Measurements from ENCODE around the gene CBARP. TPM values are rescaled to one million over a fixed set of nuclear protein-coding genes. Genes with fewer than 3 reads are reported as not detected.
"Not testable (repeated sequence)": the region's sequence is repeated elsewhere in the genome, so short reads cannot be mapped to it uniquely, and the experiment has no call there.

Gene CBARP
- polyA plus RNA-seq, 1 of the 3 experiments (the other 2 are of a cell fraction): 5.1 TPM

DNA sequence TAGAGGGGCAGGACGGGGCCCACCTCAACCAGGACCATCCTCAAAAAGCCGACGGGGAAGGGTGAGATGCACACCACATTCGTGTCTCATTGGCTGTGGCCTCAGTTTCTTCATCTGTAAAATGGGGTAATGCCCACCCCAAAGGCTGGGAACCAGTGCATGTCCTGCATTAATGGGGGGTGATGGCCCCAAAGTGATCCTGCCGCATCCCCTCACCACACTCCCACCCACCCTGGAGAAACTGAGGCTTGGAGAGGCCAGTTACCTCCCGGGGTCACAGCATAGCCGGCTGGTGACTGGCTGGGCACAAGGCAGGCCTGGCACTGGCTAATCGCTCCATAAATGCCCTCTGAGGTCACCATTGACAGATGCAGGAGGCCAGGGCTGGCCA lies 9.9 kb upstream of the CBARP start:
- no peaks in the 10 kb centered on the region for H3K9me2 ChIP-seq
- no peaks in the 10 kb centered on the region for H3K9me3 ChIP-seq
- H3K27ac ChIP-seq (ENCODE audit: low read depth in 2 of 2, low read length in 1 of 2): peak overlapping the region; percentile 83 to 96
- WGBS (ENCODE audit: low lambda C conversion rate): 100% methylated on average over 3 of the region's 8 CpGs
- peaks cover 0 to 8% of the 10 kb centered on the region in 2 experiments for H3K36me3 ChIP-seq (replicated peaks in 1 of 2; ENCODE audit: control insufficient read depth in 1 of 2, insufficient read depth in 2 of 2, low read length in 1 of 2)
- ChIA-PET CTCF (interaction anchor here (9.7 kb wide), 1 partner anchor 13 kb away, joined by 594 read pairs; the partner anchor contains the start of gene CIRBP), POLR2A (interaction anchor here (1.5 kb wide), 1 partner anchor 21 kb away, joined by 5 read pairs; the partner anchor contains the start of gene CIRBP)
- H3K79me2 ChIP-seq (ENCODE audit: insufficient read depth): peaks cover 51% of the 10 kb centered on the region
- H3K4me3 ChIP-seq (ENCODE audit: low read depth in 2 of 2, low read length in 1 of 2): peak overlapping the region; percentile 72 to 88; a peak in 3 of 4 replicates
- peak overlapping the region; percentile 84; the same call in 1 of the 2 replicates for H3K4me2 ChIP-seq
- no peak overlapping the region for H2AFZ ChIP-seq (ENCODE audit: low read depth)
- H3F3A ChIP-seq (replicated peaks; ENCODE audit: insufficient read depth): peaks cover 42% of the 10 kb centered on the region
- no peak for DNase-seq
- peak overlapping the region; percentile 96 for H3K9ac ChIP-seq
- peaks cover 17 to 35% of the 10 kb centered on the region in 2 experiments; a peak in 3 of 4 replicates for H3K4me1 ChIP-seq (ENCODE audit: control insufficient read depth in 1 of 2, insufficient read depth in 2 of 2, low read depth in 1 of 2, low read length in 1 of 2)
- TF ChIP-seq PBX3 (IDR thresholded peaks at IDR 0.05) (no peak), JUND (IDR thresholded peaks at IDR 0.05) (no peak), SMC3 (IDR thresholded peaks at IDR 0.05; ENCODE audit: low read depth, low read length) (no peak), YY1 (IDR thresholded peaks at IDR 0.05; ENCODE audit: low read depth) (no peak), NFIC (IDR thresholded peaks at IDR 0.05; ENCODE audit: borderline replicate concordance) (no peak)
- TF ChIP-seq, protein P1, sequence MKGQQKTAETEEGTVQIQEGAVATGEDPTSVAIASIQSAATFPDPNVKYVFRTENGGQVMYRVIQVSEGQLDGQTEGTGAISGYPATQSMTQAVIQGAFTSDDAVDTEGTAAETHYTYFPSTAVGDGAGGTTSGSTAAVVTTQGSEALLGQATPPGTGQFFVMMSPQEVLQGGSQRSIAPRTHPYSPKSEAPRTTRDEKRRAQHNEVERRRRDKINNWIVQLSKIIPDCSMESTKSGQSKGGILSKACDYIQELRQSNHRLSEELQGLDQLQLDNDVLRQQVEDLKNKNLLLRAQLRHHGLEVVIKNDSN (IDR thresholded peaks at IDR 0.05; ENCODE audit: borderline replicate concordance, low read depth): no peak
- TF ChIP-seq, protein P2, sequence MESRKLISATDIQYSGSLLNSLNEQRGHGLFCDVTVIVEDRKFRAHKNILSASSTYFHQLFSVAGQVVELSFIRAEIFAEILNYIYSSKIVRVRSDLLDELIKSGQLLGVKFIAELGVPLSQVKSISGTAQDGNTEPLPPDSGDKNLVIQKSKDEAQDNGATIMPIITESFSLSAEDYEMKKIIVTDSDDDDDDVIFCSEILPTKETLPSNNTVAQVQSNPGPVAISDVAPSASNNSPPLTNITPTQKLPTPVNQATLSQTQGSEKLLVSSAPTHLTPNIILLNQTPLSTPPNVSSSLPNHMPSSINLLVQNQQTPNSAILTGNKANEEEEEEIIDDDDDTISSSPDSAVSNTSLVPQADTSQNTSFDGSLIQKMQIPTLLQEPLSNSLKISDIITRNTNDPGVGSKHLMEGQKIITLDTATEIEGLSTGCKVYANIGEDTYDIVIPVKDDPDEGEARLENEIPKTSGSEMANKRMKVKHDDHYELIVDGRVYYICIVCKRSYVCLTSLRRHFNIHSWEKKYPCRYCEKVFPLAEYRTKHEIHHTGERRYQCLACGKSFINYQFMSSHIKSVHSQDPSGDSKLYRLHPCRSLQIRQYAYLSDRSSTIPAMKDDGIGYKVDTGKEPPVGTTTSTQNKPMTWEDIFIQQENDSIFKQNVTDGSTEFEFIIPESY (IDR thresholded peaks at IDR 0.05; ENCODE audit: borderline replicate concordance, low read depth): no peak
- no peaks in the 10 kb centered on the region for H3K27me3 ChIP-seq (ENCODE audit: insufficient read depth)
- H4K20me1 ChIP-seq (ENCODE audit: insufficient read depth): peaks cover 19% of the 10 kb centered on the region; the same call in 1 of the 2 replicates

- 81% methylated on average over 23 of the region's 27 CpGs for WGBS (ENCODE audit: low lambda C conversion rate)
These were observed 8.7 kb upstream of the CBARP start for GRCh38 chr19:1246265-1247087.

More at GRCh38 chr19:1246265-1247087, 8.7 kb upstream of the CBARP start:
- not testable (repeated sequence) for H2AFZ ChIP-seq (ENCODE audit: low read depth); H3K4me2 ChIP-seq; H3K4me3 ChIP-seq (ENCODE audit: low read depth in 2 of 2, low read length in 1 of 2); DNase-seq; H3K9me2 ChIP-seq; H3K27me3 ChIP-seq (ENCODE audit: insufficient read depth); H3K9me3 ChIP-seq; H3K9ac ChIP-seq; H3K36me3 ChIP-seq (replicated peaks in 1 of 2; ENCODE audit: control insufficient read depth in 1 of 2, insufficient read depth in 2 of 2, low read length in 1 of 2)
- peak overlapping the region in 1 of 2 experiments; percentile 17; a peak in 1 of 4 replicates for H3K27ac ChIP-seq (ENCODE audit: low read depth in 2 of 2, low read length in 1 of 2)
- ChIA-PET POLR2A (interaction anchor here (1.1 to 1.5 kb wide), 2 partner anchors 20 to 22 kb away, joined by 5 to 6 read pairs; partner anchors contain the start of gene CIRBP), CTCF (interaction anchor here (1.2 to 9.7 kb wide), 3 partner anchors 14 to 33 kb away, joined by 3 to 594 read pairs (median 44); partner anchors contain the start of gene CIRBP)
- H3F3A ChIP-seq (replicated peaks; ENCODE audit: insufficient read depth): peaks cover 33% of the 10 kb centered on the region
- peaks cover 17 to 41% of the 10 kb centered on the region in 2 experiments; a peak in 3 of 4 replicates for H3K4me1 ChIP-seq (ENCODE audit: control insufficient read depth in 1 of 2, insufficient read depth in 2 of 2, low read depth in 1 of 2, low read length in 1 of 2)
- peaks cover 51% of the 10 kb centered on the region for H3K79me2 ChIP-seq (ENCODE audit: insufficient read depth)
- peaks cover 17% of the 10 kb centered on the region; the same call in 1 of the 2 replicates for H4K20me1 ChIP-seq (ENCODE audit: insufficient read depth)

All from SK-N-SH (cell line).